AG09319 (cell line): ENCODE measurements around the gene EGFR.
"Not testable (repeated sequence)": the region's sequence is repeated elsewhere in the genome, so short reads cannot be mapped to it uniquely, and the experiment has no call there.

Source experiments
- DNase-seq: peaks from one replicate; pipeline ENCODE4 v3.0.0-alpha.2; 2010; ENCODE audit warnings: low read depth; ENCODE audit errors: extremely low read depth
- TF ChIP-seq, protein P1 (sequence below): IDR thresholded peaks from 2 replicates; pipeline ENCODE4 v1.5.1; 2011; ENCODE audit warnings: low read depth, mild to moderate bottlenecking, inconsistent platforms, low read length, moderate library complexity

EGFR gene

DNA sequence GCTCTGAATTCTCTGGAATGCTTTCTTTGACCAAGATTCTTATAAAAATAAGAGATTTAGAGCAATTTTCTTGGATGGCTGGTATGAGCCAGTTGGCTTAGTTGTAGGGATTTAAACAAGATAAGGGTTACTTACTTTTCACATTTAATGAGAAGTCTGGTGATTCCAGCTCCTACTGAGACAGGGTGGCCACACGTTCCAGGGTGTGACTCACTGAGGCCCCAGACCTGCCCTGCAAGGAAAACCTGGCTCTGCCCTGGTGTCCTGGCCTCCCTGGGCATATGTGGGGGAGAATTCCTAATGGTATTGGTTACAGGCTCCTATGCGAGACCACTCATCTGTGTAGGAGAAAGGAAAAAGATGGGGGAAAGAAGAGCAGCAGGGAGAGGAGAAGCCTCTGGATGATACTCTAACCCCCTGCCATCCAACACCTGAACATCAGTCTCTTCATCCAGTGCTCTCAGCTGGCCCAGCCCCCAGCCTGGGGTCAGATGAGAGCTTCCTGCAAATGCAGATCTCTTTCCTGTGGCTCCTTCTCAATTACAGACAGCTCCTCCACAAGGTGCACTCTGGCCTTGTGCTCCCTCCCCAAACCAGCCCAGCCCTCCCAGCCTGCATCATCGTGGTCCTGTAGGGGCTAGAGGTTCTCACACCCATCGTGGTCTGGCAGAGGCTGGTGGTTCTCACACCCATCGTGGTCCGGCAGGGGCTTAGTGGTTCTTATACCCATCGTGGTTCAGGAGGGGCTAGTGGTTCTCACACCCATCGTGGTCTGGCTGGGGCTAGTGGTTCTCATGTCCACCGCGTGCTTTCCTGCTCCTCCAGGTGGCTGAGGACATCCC, 139.9 kb downstream of the EGFR start:
- no peak for DNase-seq
- TF ChIP-seq, protein P1, sequence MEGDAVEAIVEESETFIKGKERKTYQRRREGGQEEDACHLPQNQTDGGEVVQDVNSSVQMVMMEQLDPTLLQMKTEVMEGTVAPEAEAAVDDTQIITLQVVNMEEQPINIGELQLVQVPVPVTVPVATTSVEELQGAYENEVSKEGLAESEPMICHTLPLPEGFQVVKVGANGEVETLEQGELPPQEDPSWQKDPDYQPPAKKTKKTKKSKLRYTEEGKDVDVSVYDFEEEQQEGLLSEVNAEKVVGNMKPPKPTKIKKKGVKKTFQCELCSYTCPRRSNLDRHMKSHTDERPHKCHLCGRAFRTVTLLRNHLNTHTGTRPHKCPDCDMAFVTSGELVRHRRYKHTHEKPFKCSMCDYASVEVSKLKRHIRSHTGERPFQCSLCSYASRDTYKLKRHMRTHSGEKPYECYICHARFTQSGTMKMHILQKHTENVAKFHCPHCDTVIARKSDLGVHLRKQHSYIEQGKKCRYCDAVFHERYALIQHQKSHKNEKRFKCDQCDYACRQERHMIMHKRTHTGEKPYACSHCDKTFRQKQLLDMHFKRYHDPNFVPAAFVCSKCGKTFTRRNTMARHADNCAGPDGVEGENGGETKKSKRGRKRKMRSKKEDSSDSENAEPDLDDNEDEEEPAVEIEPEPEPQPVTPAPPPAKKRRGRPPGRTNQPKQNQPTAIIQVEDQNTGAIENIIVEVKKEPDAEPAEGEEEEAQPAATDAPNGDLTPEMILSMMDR: no peak

DNA sequence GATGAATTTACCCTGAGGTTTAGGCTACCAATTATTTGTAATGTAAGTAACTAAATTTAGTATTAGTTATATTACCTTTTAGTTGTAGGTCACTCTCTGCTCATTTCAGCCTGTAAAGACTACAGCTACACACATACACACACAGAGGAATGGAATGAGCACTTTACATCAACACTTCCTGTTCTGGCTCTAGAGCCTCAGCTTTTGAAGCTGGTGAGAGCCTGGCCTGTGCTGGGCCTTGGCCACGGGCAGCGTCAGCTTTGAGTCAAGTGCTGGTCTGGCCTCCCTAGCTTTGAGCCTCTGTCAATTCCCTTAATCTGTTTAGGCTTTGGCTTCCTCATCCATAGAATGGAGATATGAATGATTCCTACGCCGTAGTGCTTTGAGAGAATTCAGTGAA, 141.7 kb downstream of the EGFR start:
- DNase-seq: no peak
- TF ChIP-seq, protein P1: no peak

DNA sequence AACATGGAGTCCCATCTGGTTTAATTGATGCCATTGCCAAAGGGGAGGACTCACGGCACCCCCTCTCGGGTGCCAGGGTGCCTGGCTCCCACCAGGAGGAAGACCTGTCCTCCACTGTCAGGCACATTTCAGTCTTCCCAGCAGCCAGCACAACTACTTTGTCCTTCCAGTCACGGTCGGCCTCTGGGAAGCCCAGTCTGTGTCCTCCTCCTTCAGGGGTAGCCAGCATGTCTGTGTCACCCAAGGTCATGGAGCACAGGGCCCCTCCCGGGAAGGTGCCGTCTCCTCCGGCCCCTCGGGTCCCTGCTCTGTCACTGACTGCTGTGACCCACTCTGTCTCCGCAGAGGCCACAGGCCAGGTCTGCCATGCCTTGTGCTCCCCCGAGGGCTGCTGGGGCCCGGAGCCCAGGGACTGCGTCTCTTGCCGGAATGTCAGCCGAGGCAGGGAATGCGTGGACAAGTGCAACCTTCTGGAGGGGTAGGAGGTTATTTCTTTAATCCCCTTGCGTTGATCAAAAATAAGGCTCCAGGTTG, 142.4 kb downstream of the EGFR start:
- DNase-seq: no peak
- TF ChIP-seq, protein P1: no peak

DNA sequence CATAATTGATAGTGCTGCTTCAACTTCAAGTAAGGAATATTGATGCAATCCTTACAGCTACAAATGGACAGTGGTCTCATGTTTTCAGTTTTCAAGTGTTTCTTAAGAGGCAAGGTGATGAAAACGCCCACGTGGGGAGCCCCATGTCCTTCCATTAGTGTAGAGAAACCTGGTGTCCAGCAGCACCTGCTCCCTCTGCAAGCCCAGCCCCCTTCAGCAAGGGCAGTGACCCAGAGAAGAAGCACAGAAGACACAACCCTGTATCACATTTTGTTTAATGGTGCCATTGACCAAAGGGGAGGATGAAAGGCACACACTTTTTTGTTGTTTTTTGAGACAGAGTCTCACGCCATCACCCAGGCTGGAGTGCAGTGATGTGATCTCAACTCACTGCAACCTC, 143.7 kb downstream of the EGFR start:
- TF ChIP-seq, protein P1: no peak
- DNase-seq: no peak

DNA sequence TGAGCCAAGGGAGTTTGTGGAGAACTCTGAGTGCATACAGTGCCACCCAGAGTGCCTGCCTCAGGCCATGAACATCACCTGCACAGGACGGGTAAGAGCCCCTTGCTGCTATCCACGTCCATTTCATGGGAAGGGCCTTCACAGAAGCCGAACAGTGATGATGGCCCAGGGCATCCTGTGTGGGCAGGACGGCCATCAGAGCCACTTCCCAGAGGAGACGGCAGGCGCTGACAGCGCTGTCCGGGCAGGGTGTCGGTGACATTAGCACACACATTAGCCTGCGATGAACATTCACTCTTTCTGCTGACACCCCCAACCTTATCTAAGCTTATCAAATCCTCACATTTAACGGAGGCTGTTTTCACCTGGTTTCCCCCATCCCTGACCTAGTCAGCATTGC, 144.9 kb downstream of the EGFR start:
- DNase-seq: no peak
- TF ChIP-seq, protein P1: no peak

DNA sequence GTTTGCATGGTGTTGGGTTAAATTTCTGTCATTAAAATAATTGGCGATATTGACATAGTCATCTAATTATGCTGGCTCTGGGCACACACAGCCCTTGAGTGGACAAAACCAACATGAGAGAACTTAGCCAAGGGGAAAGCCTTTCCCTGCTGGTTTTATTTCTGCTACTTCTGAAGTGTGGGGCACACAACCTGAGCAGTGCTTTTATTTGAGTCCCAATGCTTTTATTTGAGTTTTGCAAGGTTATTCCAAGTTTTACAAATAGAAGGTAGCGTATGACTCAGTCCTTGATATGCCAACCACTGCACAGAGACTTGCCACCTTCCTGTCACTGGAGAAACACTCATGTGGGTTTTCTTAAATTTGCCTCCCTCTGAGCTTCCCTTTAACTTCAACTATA, 145.7 kb downstream of the EGFR start:
- DNase-seq: no peak
- TF ChIP-seq, protein P1: no peak

DNA sequence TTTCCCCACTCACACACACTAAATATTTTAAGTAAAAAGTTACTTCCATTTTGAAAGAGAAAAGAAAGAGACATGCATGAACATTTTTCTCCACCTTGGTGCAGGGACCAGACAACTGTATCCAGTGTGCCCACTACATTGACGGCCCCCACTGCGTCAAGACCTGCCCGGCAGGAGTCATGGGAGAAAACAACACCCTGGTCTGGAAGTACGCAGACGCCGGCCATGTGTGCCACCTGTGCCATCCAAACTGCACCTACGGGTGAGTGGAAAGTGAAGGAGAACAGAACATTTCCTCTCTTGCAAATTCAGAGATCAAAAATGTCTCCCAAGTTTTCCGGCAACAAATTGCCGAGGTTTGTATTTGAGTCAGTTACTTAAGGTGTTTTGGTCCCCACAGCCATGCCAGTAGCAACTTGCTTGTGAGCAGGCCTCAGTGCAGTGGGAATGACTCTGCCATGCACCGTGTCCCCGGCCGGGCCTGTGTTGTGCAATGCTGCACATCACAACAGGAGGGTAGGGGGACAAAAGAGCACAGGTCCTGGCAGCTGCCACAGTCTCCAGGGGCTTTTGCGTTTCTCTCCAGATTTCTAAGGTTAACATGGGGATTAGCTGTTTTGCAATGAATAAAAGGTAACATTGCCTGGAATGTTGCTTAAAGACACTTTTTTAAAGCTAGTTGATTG, 146.5 kb downstream of the EGFR start:
- TF ChIP-seq, protein P1: no peak
- DNase-seq: no peak

DNA sequence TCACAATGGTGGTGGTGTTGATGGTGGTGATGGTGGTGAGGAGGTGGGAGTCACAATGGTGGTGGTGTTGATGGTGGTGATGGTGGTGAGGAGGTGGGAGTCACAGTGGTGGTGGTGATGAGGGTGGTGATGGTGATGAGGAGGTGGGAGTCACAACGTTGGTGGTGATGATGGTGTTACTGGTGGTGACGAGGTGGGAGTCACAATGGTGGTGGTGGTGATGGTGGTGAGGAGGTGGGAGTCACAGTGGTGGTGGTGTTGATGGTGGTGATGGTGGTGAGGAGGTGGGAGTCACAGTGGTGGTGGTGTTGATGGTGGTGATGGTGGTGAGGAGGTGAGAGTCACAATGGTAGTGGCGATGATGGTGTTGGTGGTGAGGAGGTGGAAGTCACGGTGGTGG, 148.5 kb downstream of the EGFR start:
- not testable (repeated sequence) for DNase-seq
